HL-60 (cell line): ENCODE measurements around the gene IL20RB.

Source experiments
- POLR2AphosphoS5 ChIP-seq: IDR thresholded peaks from 2 replicates; pipeline ENCODE4 v1.6.1; 2012; ENCODE audit warnings: low read depth
- REST ChIP-seq: IDR thresholded peaks from 2 replicates; pipeline ENCODE4 v1.6.1; 2012; ENCODE audit warnings: low read depth; ENCODE audit not compliant: insufficient replicate concordance

GRCh38 chr3:137041686-137042085 is 83.9 kb downstream of the IL20RB start:
- TF ChIP-seq REST (no peak), POLR2AphosphoS5 (no peak)
